ENCODE data around the gene VIT.
"Not testable (repeated sequence)": the region's sequence is repeated elsewhere in the genome, so short reads cannot be mapped to it uniquely, and the experiment has no call there.

Gene VIT

GRCh38 chr2:36680012-36680411 is 16.5 kb upstream of the VIT start:
- no peak for DNase-seq

GRCh38 chr2:36682562-36682961 is 13.9 kb upstream of the VIT start:
- DNase-seq = no peak

GRCh38 chr2:36683002-36683401 is 13.5 kb upstream of the VIT start:
- no peak for DNase-seq

- DNase-seq = not testable (repeated sequence)
These were observed 8.2 kb upstream of the VIT start for GRCh38 chr2:36688291-36688690.

- DNase-seq = not testable (repeated sequence)
These were observed 7.5 kb upstream of the VIT start for GRCh38 chr2:36689013-36689412.

- no peak for DNase-seq
These were observed 4.4 kb upstream of the VIT start for GRCh38 chr2:36692121-36692520.

GRCh38 chr2:36693825-36694224 is 2.7 kb upstream of the VIT start:
- DNase-seq = no peak

- no peak for DNase-seq
These were observed 626 bp upstream of the VIT start for GRCh38 chr2:36695746-36696415.

- DNase-seq = no peak
These were observed 1.0 kb downstream of the VIT start for GRCh38 chr2:36697424-36698066.

GRCh38 chr2:36698993-36699392 is 2.5 kb downstream of the VIT start:
- DNase-seq = no peak

- DNase-seq = no peak
These were observed 3.8 kb downstream of the VIT start for GRCh38 chr2:36700311-36700710.

- DNase-seq = no peak
These were observed 4.9 kb downstream of the VIT start for GRCh38 chr2:36701391-36701795.

- DNase-seq = no peak
These were observed 5.4 kb downstream of the VIT start for GRCh38 chr2:36701918-36702317.

GRCh38 chr2:36702781-36703180 is 6.3 kb downstream of the VIT start:
- no peak for DNase-seq

GRCh38 chr2:36704475-36705150 is 8.1 kb downstream of the VIT start:
- no peak for DNase-seq

- no peak for DNase-seq
These were observed 9.0 kb downstream of the VIT start for GRCh38 chr2:36705326-36706020.

GRCh38 chr2:36706021-36706876 is 9.7 kb downstream of the VIT start:
- DNase-seq = no peak

- no peak for DNase-seq
These were observed 10.5 kb downstream of the VIT start for GRCh38 chr2:36707050-36707449.

- DNase-seq = no peak
These were observed 11.7 kb downstream of the VIT start for GRCh38 chr2:36708041-36708741.

- DNase-seq = no peak
These were observed 14.5 kb downstream of the VIT start for GRCh38 chr2:36710858-36711515.

- DNase-seq = no peak
These were observed 15.3 kb downstream of the VIT start for GRCh38 chr2:36711741-36712314.
